Ovary (tissue), 9 donors: ENCODE results near the gene SAFB2. TPM values are rescaled to one million over a fixed set of nuclear protein-coding genes. Genes with fewer than 3 reads are reported as not detected.

Experiments
- DNase-seq, 5 donors: peaks; one replicate each; pipeline ENCODE4 v3.0.0-alpha.2; 2019 to 2020
- H3K27ac ChIP-seq, 2 donors: fragments of 200-600 bp; one replicate each; pipeline versions ENCODE4 v1.5.1 to v1.8.0; 2019 to 2022
- H3K27me3 ChIP-seq: fragments of 200-600 bp; one replicate; pipeline ENCODE4 v1.8.0; 2022
- H3K36me3 ChIP-seq: fragments of 200-600 bp; sonication (generic); one replicate; pipeline ENCODE4 v1.5.1; 2019
- H3K4me1 ChIP-seq: one replicate; pipeline ENCODE4 v1.8.1; 2013; ENCODE audit warnings: mild to moderate bottlenecking, moderate library complexity; ENCODE audit not compliant: insufficient read depth
- H3K4me3 ChIP-seq: fragments of 200-600 bp; sonication (generic); one replicate; pipeline ENCODE4 v1.5.1; 2017
- H3K9me3 ChIP-seq, 2 donors: fragments of 200-600 bp in 1 of 2; sonication (generic) in 1 of 2; one replicate each; pipeline versions ENCODE4 v1.5.1 to v1.8.1; 2013 to 2019; ENCODE audit warnings: mild to moderate bottlenecking in 1 of 2, moderate library complexity in 1 of 2
- CTCF ChIP-seq, 3 donors: fragments of 450-650 bp in 2 of 3; fragments of 200-600 bp in 1 of 3; IDR thresholded peaks; one replicate each; pipeline versions ENCODE4 v1.5.1 to v1.8.0; 2016 to 2022; ENCODE audit warnings: antibody characterized with exemption in 3 of 3, mild to moderate bottlenecking in 1 of 3
- EP300 ChIP-seq: sonication (generic); formaldehyde crosslinking; IDR thresholded peaks from one replicate; pipeline ENCODE4 v1.6.1; 2017; ENCODE audit warnings: antibody characterized with exemption
- POLR2A ChIP-seq: fragments of 450-650 bp; IDR thresholded peaks from one replicate; pipeline ENCODE4 v1.6.1; 2017; ENCODE audit warnings: antibody characterized with exemption, mild to moderate bottlenecking, moderate library complexity
- WGBS, 3 donors: extraction: QIAGEN DNeasy Blood & Tissue Kit in 1 of 3; methylation state at CpG; one replicate each; pipeline versions ENCODE4 v1.1.5 to v1.1.7; 2013 to 2017; 5-methylcytosine and 5-hydroxymethylcytosine counted together
- intact Hi-C, 4 donors: fragments of 100-400 bp; cut with DNase I; formaldehyde crosslinking; loops; one replicate each; pipeline versions ENCODE4 v1.11.0 to v1.15.1; 2022 to 2023
- polyA plus RNA-seq, 2 donors: library from polyadenylated mRNA; stranded (reverse); fragments of 200-250 nt in 1 of 2; fragments of 350-450 nt in 1 of 2; fragmentation: Illumina TruSeq in 1 of 2; extraction: RNeasy Lipid Tissue Mini Kit (QIAGEN cat#74804) in 1 of 2; gene quantifications; one replicate each; pipeline ENCODE4 v1.2.3, GENCODE V29; 2013 to 2014
- total RNA-seq, 7 donors: library from RNA; depleted of rRNA in 2 of 7; stranded (reverse); fragments of >200 nt in 2 of 7; fragmentation: NEBNext Ultra II Directional in 3 of 7; extraction: Animal tissue kit (Norgen Biotek cat#: 25700) in 3 of 7; gene quantifications; one replicate each; pipeline versions ENCODE4 v1.1.0 to v1.2.4, GENCODE V29; 2016 to 2023
- donor health status: DM: no; HTN: no; CAD: no; lungs with moderate emphysema.
- donor health status: DM: no; HTN: no; CAD: no.
- donor health status: Bipolar disorder and iron deficiency.
- donor health status: DM: yes; HTN: yes; CAD: no.
- donor health status: DM: no; HTN: no; CAD: no.
- donor health status: DM: yes; HTN: yes; CAD: no.

The SAFB2 gene
- total and polyA plus RNA-seq, 9 donors: 51.3 to 173 (median 107) TPM

GRCh38 chr19:5580161-5580571 lies 42.4 kb downstream of the SAFB2 start:
- no peaks in the 10 kb centered on the region for H3K27me3 ChIP-seq
- H3K36me3 ChIP-seq: no peaks in the 10 kb centered on the region
- DNase-seq: no peak
- H3K27ac ChIP-seq: no peak overlapping the region
- intact Hi-C loops: loop anchor here in 3 of 4 donors (2.0 to 5.0 kb wide), 2 partner anchors 533 kb away; no protein-coding TSS in a partner anchor
- H3K4me3 ChIP-seq: no peak overlapping the region
- H3K4me1 ChIP-seq: peaks cover 1% of the 10 kb centered on the region
- WGBS, 3 donors: 36 to 50% (median 44%) methylated on average over 12 of the region's 12 CpGs
- H3K9me3 ChIP-seq: no peaks in the 10 kb centered on the region
- TF ChIP-seq CTCF (IDR thresholded peaks at IDR 0.05): no peak
- no peak for TF ChIP-seq POLR2A
- no peak for TF ChIP-seq EP300

- no peak for DNase-seq
- Histone ChIP-seq H3K36me3 (no peaks in the 10 kb centered on the region), H3K27me3 (no peaks in the 10 kb centered on the region), H3K4me1 (peaks cover 1% of the 10 kb centered on the region), H3K27ac (no peak overlapping the region), H3K9me3 (no peaks in the 10 kb centered on the region), H3K4me3 (no peak overlapping the region)
- WGBS, 3 donors: 90 to 96% (median 91%) methylated on average over 7 of the region's 7 CpGs
- no peak for TF ChIP-seq EP300
- TF ChIP-seq CTCF (IDR thresholded peaks at IDR 0.05): no peak
- no peak for TF ChIP-seq POLR2A
- intact Hi-C loops: loop anchor here in 3 of 4 donors (2.0 to 5.0 kb wide), 2 partner anchors 532 to 533 kb away; no protein-coding TSS in a partner anchor
Observed at GRCh38 chr19:5579697-5580096, 42.9 kb downstream of the SAFB2 start.

GRCh38 chr19:5579286-5579685 lies 43.3 kb downstream of the SAFB2 start:
- TF ChIP-seq POLR2A: no peak
- TF ChIP-seq EP300: no peak
- no peak for TF ChIP-seq CTCF (IDR thresholded peaks at IDR 0.05)
- WGBS, 3 donors: 83 to 97% (median 91%) methylated on average over 6 of the region's 6 CpGs
- no peak overlapping the region for H3K4me3 ChIP-seq
- H3K27me3 ChIP-seq: no peaks in the 10 kb centered on the region
- DNase-seq: no peak
- intact Hi-C loops: no loop called here
- no peak overlapping the region for H3K27ac ChIP-seq
- H3K4me1 ChIP-seq: peaks cover 1% of the 10 kb centered on the region
- H3K36me3 ChIP-seq: no peaks in the 10 kb centered on the region
- H3K9me3 ChIP-seq: no peaks in the 10 kb centered on the region

DNA sequence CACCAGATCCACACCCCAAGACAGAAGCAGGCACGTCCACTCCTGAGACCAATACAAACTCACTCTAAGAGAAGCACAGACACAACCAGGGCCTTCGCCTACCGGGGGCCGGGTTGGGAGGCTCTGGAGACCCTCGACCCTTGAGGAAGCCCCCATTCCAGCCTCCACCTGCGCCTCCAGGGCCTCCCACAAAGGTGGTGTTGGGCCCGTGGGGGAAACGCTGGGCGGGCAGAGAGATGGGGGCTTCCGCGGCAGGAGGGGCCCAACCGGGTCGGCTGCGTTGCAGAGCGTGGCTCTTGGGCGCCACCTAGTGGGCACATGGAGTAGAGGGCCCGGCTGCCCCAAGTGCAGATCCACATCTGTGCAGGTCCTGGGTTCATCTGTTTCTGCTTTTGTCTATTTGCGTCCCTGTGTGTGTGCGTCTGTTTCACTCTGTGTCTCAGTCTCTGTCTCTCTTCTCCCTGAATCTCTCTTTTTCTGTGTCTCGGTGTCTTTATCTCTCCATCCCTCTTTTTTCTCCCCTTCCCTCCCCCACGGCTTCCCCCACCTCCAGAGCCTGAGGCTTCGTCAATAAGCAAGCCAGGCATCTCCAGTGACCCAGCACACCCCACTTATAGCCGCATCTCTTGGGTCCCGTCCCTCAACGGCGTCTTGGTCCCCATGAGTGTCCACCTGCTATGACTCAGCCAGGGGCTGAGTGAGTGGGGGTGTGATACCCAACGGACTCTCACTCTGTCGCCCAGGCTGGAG lies 44.3 kb downstream of the SAFB2 start:
- no peaks in the 10 kb centered on the region for H3K9me3 ChIP-seq
- H3K27ac ChIP-seq: no peak overlapping the region
- intact Hi-C loops: loop anchor here in 1 of 4 donors (1.0 kb wide), 1 partner anchor 530 kb away; no protein-coding TSS in a partner anchor
- H3K4me1 ChIP-seq: peaks cover 1% of the 10 kb centered on the region
- peak; percentile 51 to 82 (median 72) for DNase-seq
- 14 to 17% (median 16%) methylated on average over 27 to 28 of the region's 28 CpGs for whole genome bisulfite sequencing, 3 donors
- H3K36me3 ChIP-seq: no peaks in the 10 kb centered on the region
- H3K27me3 ChIP-seq: no peaks in the 10 kb centered on the region
- no peak overlapping the region for H3K4me3 ChIP-seq
- TF ChIP-seq CTCF (IDR thresholded peaks at IDR 0.05): peak; percentile 83 to 94 (median 84)
- no peak for TF ChIP-seq EP300
- no peak for TF ChIP-seq POLR2A
